Stimulated activated CD8-positive, alpha-beta memory T cell treated with anti-CD3 and anti-CD28 coated beads, Interleukin-7, amount 100 ng/mL, for 48 hours (primary cell): ENCODE data around the gene PECR.

Source experiments
- DNase-seq, 2 donors: peaks; one replicate each; pipeline ENCODE4 v3.0.0-alpha.2; 2020; ENCODE audit warnings: low read depth in 1 of 2; ENCODE audit errors: extremely low read depth in 1 of 2

The PECR gene

DNA sequence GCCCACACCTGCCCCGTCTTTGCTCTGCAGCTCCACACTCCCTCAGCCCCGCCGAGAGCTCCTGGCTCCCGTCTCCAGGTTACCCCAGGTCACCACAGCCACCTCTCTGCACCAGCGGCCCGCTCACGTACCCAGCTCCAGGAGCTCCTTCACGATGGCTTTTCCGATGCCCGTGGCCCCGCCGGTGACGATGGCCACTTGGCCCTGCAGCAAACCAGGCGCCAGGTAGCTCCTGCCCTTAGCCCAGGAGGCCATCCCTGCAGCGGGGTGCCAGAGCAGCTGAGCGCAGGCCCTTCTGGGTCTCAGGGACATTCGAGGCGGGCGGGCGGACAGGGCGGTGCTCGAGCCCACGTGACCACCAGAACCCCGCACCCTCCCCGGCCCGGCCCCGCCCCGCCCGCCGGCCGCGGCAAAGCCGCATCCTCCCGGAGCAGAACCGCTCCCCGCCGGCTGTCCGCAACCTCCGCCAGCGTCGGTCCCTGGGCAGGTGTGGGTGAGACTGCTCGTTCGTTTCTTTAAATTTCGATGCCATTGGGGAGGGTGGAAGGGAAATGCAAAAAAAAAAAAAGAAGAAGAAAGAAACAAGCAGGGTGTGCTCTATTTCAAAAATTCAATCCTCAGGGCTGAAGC lies at the start of gene PECR, which contains the start of gene TMEM169:
PECR (minus strand) TSS at position 323 of the 630 bp plus-strand sequence; CDS start at position 255, 68 bp downstream.
TMEM169 (plus strand) TSS at position 433 of the 630 bp plus-strand sequence. CDS start 14,045 bp downstream, outside the sequence.
- DNase-seq: peak; percentile 58 to 59

DNA sequence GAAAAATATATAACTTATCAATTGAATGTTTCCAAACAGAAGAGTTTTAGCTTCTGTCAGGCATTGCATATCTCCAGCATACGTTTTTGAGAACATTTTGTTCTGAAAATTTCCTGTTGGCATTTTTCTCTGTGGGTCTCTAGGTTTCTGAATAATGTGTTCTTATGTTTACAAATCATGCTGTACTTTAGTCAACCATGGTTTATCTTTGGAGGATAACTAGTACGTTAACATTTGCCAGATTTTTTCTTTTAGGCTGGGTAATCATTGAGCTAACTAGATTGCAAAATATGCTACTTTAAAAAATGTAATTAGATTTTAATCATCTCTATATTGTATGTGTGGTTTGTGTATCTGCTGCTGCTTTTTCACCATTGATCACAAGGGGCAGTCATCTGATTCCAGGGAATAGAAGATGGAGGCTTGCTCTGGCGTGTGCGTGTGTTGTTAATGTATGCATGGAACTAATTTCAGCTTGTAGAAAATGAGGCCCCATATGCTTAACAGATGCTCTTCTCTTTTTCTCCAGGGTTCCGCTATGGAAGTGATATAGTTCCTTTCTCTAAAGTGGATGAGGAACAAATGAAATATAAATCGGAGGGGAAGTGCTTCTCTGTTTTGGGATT lies 48.9 kb upstream of the PECR start:
- no peak for DNase-seq

DNA sequence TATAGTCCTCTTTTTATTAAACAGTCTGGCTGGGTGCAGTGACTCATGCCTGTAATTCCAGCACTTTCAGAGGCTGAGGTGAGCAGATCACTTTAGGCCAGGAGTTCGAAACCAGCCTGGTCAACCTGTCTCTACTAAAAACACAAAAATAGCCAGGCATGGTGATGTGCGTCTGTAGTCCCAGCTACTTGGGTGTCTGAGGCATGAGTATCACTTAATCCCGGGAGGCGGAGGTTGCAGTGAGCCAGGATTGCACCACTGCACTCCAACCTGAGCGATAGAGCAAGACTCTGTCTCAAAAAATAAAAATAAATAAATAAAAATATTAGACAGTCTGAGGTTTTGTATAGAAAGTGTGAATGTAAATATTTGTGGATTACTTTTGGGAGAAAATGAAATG lies 45.3 kb upstream of the PECR start:
- no peak for DNase-seq

DNA sequence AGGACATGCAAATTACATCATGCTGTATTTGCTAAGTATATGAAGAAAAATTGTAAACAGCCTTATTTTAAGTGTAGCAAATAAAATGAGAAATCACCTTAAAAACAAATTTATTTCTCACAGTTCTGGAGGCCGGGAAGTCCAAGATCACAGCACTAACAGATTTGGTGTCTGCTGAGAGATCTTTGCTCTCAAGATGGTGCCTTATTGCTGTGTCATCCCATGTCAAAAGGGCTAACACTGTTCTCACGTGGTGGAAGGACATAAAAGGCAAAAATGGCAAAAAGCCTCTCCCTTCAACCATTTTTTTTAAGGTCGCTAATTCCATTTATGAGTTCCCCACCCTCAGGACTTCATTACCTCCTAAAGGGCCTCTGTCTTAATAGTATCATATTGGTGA lies 39.6 kb upstream of the PECR start:
- no peak for DNase-seq

DNA sequence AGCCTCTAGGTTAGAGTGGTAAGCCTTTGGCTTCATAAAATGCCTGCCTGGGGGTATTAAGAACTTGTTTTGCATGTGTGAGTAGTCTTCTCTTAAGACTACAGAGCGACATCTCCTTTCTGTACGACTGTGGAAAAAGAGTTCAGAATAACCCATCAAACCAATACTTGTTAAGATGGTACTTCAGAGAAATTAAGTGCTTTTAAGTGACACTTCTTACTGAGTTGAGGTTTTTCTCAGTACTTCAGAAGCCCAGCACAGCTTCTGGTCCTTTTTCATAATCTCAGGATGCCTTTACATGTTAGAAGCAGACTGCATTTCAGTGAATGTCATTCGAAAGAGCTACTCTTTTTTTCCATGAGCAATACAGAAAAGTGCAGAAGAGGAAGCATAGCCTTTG lies 38.4 kb upstream of the PECR start:
- DNase-seq: no peak

DNA sequence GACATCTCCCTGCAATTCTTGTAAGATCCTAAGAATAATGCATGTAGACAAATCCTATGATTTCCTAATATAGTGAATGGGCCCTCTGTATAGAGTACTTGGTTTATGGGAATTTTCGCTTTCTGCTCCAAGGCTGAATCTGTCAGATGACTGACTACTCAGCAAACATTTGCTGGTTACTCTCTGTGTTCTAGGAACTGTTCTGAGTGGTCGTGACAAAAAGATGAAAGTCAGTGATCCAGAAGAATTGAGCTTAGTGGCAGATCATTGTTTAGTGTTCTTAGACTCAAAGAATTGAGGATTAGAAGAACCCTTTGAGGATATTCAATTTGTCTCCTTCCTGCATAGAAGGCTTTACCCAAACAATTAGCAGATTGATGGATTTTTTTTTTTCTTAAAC lies 37.5 kb upstream of the PECR start:
- no peak for DNase-seq

DNA sequence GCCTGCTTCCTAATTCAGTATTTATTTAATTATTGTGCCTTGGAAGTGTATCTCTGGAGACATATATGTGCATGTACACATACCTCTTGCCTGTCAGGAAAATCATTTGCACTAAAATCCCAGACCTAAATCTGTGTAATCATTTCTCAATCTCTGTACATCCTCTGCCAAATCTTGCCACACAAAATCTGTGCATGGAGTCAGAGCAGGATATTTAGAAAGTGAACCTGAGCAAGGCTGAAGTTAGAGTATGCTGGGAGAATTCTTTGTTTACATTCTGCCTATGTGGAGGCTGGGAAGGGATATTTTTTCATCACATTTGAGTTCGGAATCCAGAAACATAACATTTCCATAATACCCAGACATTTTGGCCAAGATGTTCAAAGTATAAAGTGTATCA lies 36.9 kb upstream of the PECR start:
- no peak for DNase-seq

DNA sequence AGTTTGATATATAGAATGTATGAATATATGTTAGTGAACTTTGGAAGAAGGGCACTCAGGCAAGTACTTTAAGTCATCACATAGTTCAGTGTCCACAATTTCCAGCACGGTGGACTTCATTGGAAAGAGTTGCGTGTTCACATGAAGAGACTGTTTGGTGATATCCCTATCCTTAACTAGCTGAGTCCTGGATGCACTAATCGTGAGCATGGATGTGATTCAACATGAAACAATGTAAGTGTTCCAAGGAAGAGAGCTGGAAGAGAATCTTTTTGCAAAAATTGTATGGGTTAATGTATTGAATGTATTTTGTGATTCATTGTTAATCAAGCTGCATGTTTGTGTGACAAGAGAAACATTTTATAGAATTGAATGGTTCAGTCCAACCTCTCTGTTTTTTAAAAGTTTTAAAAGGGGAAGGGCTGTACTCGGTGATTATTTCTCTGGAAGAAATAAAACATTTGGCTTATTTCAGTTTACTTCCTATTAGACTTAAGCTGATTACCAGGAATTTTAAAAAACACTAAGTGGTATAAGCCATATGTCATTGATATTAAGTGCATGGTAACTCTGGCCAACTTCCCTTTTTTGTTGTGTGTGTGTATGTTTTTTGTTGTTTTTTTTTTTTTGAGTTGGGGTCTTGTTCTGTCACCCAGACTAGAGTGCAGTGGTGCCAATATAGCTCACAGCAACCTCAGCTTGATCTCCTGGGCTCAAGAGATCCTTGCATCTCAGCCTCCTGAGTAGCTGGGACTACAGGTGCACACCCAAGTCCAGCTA lies 36.1 kb upstream of the PECR start:
- no peak for DNase-seq

DNA sequence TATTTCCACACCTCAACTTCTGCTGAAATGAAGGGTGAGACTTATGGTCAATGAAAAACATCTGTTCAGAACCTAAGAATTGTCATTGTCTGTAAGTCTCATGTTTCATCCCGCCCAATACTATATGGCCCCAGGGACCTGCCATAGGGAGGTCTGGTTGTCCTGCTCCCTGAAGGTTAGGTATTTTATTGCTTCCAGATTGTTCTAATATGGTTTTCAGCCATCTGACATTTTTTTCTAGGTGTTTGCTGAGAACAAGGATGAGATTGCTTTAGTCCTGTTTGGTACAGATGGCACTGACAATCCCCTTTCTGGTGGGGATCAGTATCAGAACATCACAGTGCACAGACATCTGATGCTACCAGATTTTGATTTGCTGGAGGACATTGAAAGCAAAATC lies 34.8 kb upstream of the PECR start:
- no peak for DNase-seq

DNA sequence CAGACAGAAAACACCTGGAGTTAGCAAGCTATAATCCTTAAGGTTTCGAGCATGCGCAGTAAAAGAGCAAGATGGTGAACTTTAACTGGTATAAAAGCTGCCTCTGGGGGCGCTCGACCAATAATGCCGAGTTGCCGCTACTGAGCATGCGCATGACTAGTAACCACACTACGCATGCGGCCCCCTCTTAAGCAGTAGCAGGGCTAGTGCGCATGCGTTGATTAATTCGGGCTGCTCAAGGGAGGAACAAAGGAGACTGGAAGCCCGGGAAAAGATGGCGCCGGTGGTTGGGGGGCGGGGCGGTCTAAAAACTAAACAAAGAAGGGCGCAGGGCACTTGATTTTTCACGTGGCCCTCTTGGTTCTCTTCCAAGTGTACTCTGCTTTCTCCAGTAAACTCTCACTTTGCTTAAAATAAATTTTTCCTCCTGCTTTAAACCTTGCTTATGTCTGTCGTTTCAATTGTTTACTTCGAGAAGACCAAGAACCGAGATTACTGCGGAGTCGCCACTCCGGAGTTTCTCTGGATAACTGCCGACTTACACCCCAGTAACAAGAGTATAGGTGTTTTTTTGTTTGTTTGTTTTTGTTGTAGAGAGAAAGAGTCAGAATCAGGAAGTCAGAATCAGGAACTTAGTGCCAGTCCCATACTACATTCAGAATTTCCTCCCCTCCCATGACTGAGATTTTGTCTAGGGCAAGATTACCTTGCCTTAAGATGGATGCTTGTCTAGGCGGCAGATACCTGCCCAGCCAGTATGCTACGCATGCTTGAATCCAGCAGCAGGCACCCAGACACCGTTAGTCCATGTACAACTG lies 33.3 kb upstream of the PECR start:
- peak; percentile 87 to 95 for DNase-seq

DNA sequence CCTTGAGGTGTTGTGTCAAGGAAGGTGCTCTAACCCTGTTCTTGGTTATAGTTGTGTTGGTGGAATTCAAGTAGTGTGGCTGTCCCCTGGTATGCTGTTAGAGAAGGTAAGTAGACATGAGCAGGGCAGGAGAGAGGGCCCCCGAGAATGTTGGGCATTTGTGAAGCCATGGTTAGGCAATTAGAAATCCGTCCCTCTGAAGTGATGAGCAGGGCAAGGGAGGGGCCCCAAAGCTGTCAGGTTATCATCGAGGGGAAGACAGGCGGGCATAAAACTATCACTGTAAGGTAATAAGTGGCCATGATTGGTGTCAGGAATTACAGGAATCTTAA lies 32.7 kb upstream of the PECR start:
- no peak for DNase-seq

DNA sequence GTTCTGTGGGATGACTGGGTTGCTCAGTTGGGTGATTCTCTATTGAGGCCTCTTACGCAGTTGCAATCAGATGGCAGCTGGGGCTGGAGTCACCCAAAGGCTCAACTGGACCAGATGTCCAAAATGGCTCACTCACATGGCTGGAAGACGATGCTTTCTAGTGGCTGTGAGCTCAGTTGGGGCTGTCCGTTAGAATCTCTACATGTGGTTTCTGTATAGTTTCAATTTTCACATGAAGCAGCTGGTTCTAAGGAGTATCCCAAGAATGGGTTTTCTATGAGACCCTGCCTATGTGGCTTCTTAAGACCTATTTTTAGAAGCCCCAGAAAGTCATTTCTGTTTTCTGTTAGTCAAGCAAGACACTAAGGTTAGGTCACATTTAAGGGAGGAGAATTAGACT lies 32.0 kb upstream of the PECR start:
- no peak for DNase-seq

DNA sequence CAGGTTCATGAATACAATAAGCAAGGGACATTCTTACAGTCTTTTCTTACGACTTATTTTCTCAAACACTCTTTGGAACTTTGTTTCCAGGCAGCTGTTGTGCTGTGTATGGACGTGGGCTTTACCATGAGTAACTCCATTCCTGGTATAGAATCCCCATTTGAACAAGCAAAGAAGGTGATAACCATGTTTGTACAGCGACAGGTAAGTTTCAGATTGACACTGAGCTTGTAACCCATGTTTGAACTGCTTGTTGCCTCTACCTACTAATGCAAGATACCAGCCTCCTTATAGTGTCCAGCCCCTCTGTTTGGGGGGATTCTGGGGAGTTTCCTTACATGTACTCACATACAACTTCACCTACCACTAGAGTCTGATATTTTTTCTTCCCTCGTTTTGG lies 31.3 kb upstream of the PECR start:
- DNase-seq: no peak

DNA sequence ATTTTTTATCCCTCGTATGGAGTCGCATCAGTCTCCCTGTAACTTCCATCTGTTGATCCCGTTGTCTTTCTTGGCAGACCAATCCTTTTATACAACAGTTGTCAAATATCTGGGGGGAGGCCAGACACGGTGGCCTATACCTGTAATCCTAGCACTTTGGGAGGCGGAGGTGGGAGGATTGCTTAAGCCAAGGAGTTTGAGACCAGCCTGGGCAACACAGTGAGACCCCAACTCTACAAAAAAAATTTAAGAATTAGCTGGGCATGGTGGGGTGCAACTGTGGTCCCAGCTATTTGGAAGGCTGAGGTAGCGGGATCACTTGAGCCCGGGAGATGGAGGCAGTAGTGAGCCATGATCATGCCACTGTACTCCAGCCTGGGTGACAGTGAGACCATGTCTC lies 29.5 kb upstream of the PECR start:
- no peak for DNase-seq

DNA sequence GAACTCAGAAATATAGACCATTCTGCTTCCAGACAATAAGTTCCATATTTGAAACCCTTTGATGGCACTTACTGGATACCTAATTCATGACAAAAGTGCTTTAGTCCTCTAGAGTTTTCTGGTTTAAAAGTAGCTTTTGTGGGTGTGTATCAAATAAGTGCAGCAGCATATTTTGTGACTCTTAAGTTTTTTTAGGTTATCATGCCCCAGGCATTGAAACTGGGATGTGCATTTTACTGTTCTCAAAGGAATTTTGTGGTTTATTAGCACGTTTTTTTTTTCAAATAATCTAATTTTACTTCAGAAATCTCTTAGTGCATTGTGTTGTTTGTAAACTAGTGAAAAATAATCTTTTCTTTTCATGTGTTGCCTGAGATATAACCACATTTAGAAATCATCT lies 29.0 kb upstream of the PECR start:
- DNase-seq: no peak

DNA sequence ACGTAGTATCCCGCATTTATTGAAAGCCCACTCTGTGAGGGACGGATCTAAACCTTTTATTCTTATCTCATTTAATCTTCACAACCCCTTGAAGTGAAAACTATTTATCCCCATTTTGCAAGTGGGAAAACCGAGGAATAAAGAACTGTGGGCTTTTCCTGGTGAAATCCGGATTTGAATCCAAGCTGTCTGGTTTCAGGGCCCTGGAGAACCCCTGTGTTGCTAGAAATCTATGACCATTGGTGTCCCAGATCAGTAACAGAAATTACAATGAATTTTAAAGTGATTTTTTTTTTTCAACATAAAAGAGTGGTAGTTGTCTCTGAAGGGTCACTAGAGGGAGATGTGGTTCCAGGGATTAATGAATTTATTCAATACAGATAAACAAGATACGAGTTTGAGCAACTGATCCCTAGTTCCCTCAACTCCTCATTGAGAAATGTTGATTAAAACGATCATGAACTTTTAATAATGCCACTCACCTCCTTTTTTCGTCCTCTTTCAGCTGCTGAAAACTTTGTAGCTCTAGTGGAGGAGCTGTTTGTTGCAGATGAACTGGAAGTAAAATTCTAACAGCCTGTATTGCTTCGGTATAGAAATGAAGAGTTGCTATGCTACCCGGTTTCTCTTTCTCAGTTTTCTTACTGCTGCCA lies 28.5 kb upstream of the PECR start:
- no peak for DNase-seq

DNA sequence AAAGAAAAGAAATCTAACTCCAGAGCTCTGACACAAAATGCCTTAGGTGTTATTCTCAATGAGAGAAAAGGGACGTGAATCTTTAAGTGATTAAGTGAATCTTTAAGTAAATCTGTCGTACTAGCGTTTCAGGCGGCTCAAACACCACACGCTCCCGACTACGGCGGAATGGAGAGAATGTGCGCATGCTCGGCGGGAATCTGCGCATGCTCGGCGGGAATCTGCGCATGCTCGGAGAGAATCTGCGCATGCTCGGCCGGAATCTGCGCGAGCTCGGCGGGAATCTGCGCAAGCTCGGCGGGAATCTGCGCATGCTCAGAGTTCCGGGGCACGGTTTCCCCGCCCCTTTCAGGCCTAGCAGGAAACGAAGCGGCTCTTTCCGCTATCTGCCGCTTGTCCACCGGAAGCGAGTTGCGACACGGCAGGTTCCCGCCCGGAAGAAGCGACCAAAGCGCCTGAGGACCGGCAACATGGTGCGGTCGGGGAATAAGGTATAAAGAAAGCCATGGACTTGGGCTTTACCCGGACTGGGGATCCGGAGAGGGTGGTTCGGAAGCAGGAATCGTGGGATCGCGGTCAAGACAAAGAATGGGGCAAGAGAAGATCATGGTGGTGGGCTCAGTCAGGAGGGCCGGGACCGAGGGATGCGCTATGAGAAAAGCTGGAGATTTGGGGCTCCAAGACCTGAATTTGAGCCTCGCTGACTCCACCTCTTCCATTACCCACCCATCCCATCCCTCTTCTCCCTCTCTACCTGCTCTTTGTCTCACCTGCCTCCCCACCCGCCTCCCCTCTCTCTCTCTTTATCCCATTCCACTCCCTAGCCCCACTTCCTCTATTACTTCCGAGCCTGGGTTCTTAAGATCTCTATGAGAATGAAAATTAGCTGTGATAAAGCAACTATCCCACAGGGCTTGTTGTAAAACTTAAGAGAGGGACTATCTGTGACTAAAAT lies 27.6 kb upstream of the PECR start, which contains the start of gene XRCC5:
XRCC5 (plus strand) TSS at position 382 of the 955 bp plus-strand sequence; CDS start at position 471, 89 bp downstream.
- DNase-seq: peak; percentile 94 to 95

DNA sequence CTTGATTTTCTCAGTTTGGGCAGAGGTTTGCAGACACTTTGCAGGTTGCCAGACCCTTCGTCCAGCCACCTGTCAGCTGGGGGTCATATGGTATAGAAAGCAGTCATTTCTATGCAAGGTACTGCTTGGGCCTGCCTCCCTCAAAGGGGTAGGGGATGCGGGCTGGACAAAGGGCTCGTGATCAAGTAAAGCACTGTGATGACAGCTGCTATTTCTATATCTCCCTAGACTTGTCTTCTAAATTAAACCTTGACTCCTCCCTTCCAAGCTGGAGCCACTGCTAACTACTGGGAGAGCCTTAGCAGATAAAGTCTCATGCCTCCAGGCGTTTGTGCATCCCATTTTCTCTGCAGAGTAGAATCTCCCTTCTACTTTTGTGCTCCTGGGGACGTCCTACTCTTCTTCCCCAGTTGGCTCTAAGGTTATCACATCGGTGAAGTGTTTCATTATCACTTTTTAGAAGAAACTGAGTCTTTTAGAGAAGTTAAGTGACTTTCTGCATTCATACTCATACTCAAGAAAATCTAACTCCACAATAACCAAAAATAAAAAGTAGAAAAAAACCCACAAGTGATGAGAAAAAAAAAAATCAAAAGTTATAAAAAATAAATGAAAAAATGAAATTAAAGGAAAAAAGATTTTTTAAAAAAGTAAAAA lies 26.8 kb upstream of the PECR start:
- DNase-seq: no peak

DNA sequence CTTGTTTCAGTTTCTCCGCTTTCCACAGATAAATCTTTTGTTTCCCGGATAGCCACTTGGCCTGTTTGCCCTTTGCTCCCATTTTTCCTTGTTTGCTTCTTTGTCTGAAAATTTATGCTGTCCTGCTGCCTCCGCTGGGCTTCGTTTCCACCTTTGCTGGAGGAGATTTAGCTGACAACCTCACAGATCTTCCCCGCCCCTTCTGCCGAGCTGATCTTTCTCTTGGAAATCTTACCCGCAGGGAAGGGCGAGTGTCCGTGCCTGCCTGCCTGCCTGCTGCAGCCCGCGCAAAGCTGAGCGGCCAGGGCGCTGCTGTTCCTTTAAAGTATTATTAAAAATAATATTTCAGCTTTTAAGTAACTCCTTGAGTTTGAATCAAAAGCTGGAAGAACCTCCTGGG lies 26.2 kb upstream of the PECR start:
- no peak for DNase-seq
